Liver (tissue), 9 donors: ENCODE results near the gene TGM4. TPM values are rescaled to one million over a fixed set of nuclear protein-coding genes. Genes with fewer than 3 reads are reported as not detected.

Experiments used
- DNase-seq: peaks from one replicate; pipeline ENCODE4 v3.0.0-alpha.2; 2017; ENCODE audit warnings: low spot score
- H3K27ac ChIP-seq, 2 donors: one replicate each; pipeline ENCODE4 v1.7.0; 2013; ENCODE audit warnings: inconsistent platforms in 2 of 2, low read length in 2 of 2, control low read depth in 1 of 2, low read depth in 1 of 2, mild to moderate bottlenecking in 1 of 2
- H3K27me3 ChIP-seq, 4 donors: one replicate each; pipeline versions ENCODE4 v1.6.1 to v1.7.0; 2013; ENCODE audit warnings: low read length in 3 of 4, inconsistent platforms in 1 of 4, mild to moderate bottlenecking in 1 of 4, moderate library complexity in 1 of 4; ENCODE audit not compliant: control insufficient read depth in 4 of 4, insufficient read depth in 4 of 4
- H3K36me3 ChIP-seq, 4 donors: one replicate each; pipeline versions ENCODE4 v1.6.1 to v1.7.0; 2013; ENCODE audit warnings: low read length in 3 of 4, mild to moderate bottlenecking in 3 of 4, low read depth in 1 of 4, moderate library complexity in 1 of 4; ENCODE audit not compliant: control insufficient read depth in 4 of 4, insufficient read depth in 3 of 4
- H3K4me1 ChIP-seq, 4 donors: one replicate each; pipeline versions ENCODE4 v1.6.1 to v1.7.0; 2013; ENCODE audit warnings: low read length in 3 of 4, mild to moderate bottlenecking in 3 of 4, moderate library complexity in 1 of 4; ENCODE audit not compliant: control insufficient read depth in 4 of 4, insufficient read depth in 4 of 4
- H3K4me3 ChIP-seq, 3 donors: one replicate each; pipeline versions ENCODE4 v1.6.1 to v1.7.0; 2013; ENCODE audit warnings: low read length in 3 of 3, control low read depth in 1 of 3, low read depth in 1 of 3, mild to moderate bottlenecking in 1 of 3
- H3K9ac ChIP-seq, 2 donors: one replicate each; pipeline ENCODE4 v1.7.0; 2013; ENCODE audit warnings: low read length in 2 of 2, mild to moderate bottlenecking in 2 of 2, moderate library complexity in 2 of 2, control low read depth in 1 of 2, low read depth in 1 of 2
- H3K9me3 ChIP-seq, 4 donors: one replicate each; pipeline versions ENCODE4 v1.6.1 to v1.7.0; 2013; ENCODE audit warnings: low read length in 3 of 4; ENCODE audit not compliant: control insufficient read depth in 4 of 4
- ATF3 ChIP-seq: IDR thresholded peaks from 2 replicates; pipeline ENCODE4 v1.6.1; 2016; ENCODE audit warnings: antibody characterized with exemption
- CTCF ChIP-seq: fragments of 150-350 bp; IDR thresholded peaks from 2 replicates; pipeline ENCODE4 v1.5.1; 2017; ENCODE audit warnings: improper control_type of control experiment, low read depth, low read length; ENCODE audit not compliant: missing input control
- EGR1 ChIP-seq, 2 donors: IDR thresholded peaks; 2 replicates each; pipeline ENCODE4 v1.6.1; 2016 to 2018; ENCODE audit warnings: antibody characterized with exemption in 2 of 2, low read depth in 2 of 2
- FOXA1 ChIP-seq: IDR thresholded peaks from 2 replicates; pipeline ENCODE4 v1.6.1; 2016; ENCODE audit warnings: antibody characterized with exemption
- FOXA2 ChIP-seq: IDR thresholded peaks from 2 replicates; pipeline ENCODE4 v1.6.1; 2016; ENCODE audit warnings: antibody characterized with exemption
- GABPA ChIP-seq, 2 donors: IDR thresholded peaks in 1 of 2; conservative IDR thresholded peaks in 1 of 2; 2 replicates each; pipeline ENCODE4 v1.6.1; 2016; ENCODE audit warnings: antibody characterized with exemption in 2 of 2, mild to moderate bottlenecking in 1 of 2, moderate library complexity in 1 of 2
- HNF4A ChIP-seq, 2 donors: conservative IDR thresholded peaks; 2 replicates each; pipeline ENCODE4 v1.6.1; 2016; ENCODE audit warnings: antibody characterized with exemption in 2 of 2, mild to moderate bottlenecking in 2 of 2
- HNF4G ChIP-seq: IDR thresholded peaks from 2 replicates; pipeline ENCODE4 v1.6.1; 2016; ENCODE audit warnings: antibody characterized with exemption
- JUND ChIP-seq, 2 donors: IDR thresholded peaks; 2 replicates each; pipeline ENCODE4 v1.6.1; 2016; ENCODE audit warnings: antibody characterized with exemption in 2 of 2
- MAX ChIP-seq: IDR thresholded peaks from 2 replicates; pipeline ENCODE4 v1.6.1; 2016; ENCODE audit warnings: antibody characterized with exemption
- NR2F2 ChIP-seq: IDR thresholded peaks from 2 replicates; pipeline ENCODE4 v1.6.1; 2016; ENCODE audit warnings: antibody characterized with exemption
- REST ChIP-seq: IDR thresholded peaks from 2 replicates; pipeline ENCODE4 v1.6.1; 2016; ENCODE audit warnings: antibody characterized with exemption, mild to moderate bottlenecking
- RXRA ChIP-seq, 2 donors: IDR thresholded peaks; 2 replicates each; pipeline ENCODE4 v1.6.1; 2017 to 2018; ENCODE audit warnings: antibody characterized with exemption in 2 of 2, mild to moderate bottlenecking in 1 of 2
- TAF1 ChIP-seq: conservative IDR thresholded peaks from 2 replicates; pipeline ENCODE4 v1.6.1; 2016; ENCODE audit warnings: antibody characterized with exemption, mild to moderate bottlenecking
- YY1 ChIP-seq: IDR thresholded peaks from 2 replicates; pipeline ENCODE4 v1.6.1; 2016; ENCODE audit warnings: antibody characterized with exemption, mild to moderate bottlenecking
- WGBS: extraction: QIAGEN DNeasy Blood & Tissue Kit; methylation state at CpG from one replicate; pipeline ENCODE4 v1.1.7; 2013; 5-methylcytosine and 5-hydroxymethylcytosine counted together
- polyA plus RNA-seq, 2 donors: library from polyadenylated mRNA; stranded (reverse) in 1 of 2; unstranded in 1 of 2; fragments of 200-250 nt in 1 of 2; fragments of >200 nt in 1 of 2; fragmentation: Nextera tagmentation in 1 of 2; extraction: Ambion mirVana in 1 of 2; gene quantifications; one replicate each; pipeline versions ENCODE4 v1.2.1 to v1.2.3, GENCODE V29; 2013 to 2015
- total RNA-seq, 2 donors: library from RNA; depleted of rRNA; stranded (reverse); fragments of >200 nt; gene quantifications; one replicate each; pipeline ENCODE4 v1.2.3, GENCODE V29; 2014
- TF ChIP-seq, protein P1 (sequence below): IDR thresholded peaks from 2 replicates; pipeline ENCODE4 v1.6.1; 2016; ENCODE audit warnings: antibody characterized with exemption
- donor health status: healthy.
- donor health status: healthy.
- donor health status: healthy.
- donor health status: healthy.
- donor health status: healthy.

TGM4 gene
- total and polyA plus RNA-seq, 4 donors, result not detected

DNA sequence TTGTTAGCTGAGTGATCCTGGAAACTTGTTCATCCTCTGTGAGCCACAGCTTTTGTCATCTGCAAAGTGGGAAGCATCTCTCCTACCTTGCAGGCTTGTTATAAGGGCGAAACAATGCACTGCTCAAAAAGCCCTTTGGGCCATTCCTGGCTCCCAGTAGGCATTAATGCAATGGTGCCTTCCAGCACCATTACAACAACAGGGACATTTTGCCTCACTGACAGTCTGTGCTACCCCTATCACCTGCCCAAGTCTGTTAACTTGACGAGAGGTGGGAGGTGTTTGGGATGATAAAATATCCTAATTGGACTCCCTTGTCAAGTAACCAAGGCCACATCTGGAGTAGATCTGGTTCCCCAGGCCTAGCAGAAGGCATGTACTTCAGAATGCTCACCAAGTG is 57.4 kb downstream of the TGM4 start:
- Histone ChIP-seq H3K36me3 (peaks cover 10 to 45% (median 23%) of the 10 kb centered on the region in 4 donors), H3K27me3 (no peaks in the 10 kb centered on the region), H3K27ac (no peak overlapping the region), H3K4me3 (no peak overlapping the region), H3K4me1 (no peaks in the 10 kb centered on the region), H3K9me3 (no peaks in the 10 kb centered on the region), H3K9ac (no peak overlapping the region)
- DNase-seq, result no peak
- TF ChIP-seq TAF1, result no peak
- no peak for TF ChIP-seq RXRA (IDR thresholded peaks at IDR 0.05)
- TF ChIP-seq GABPA (IDR thresholded peaks at IDR 0.05 in 1 of 2, conservative IDR thresholded peaks at IDR 0.05 in 1 of 2), result no peak
- TF ChIP-seq HNF4A (conservative IDR thresholded peaks at IDR 0.05), result no peak
- WGBS, result 94% methylated on average over 2 of the region's 2 CpGs

- no peak overlapping the region for H3K9ac ChIP-seq
- WGBS, result 88% methylated on average over 2 of the region's 2 CpGs
- H3K4me1 ChIP-seq, result no peaks in the 10 kb centered on the region
- peaks cover 9 to 40% (median 23%) of the 10 kb centered on the region in 4 donors for H3K36me3 ChIP-seq
- no peak overlapping the region for H3K27ac ChIP-seq
- TF ChIP-seq RXRA (IDR thresholded peaks at IDR 0.05), result no peak
- TF ChIP-seq EGR1 (IDR thresholded peaks at IDR 0.05; ENCODE audit: low read depth in 2 of 2), result no peak
- TF ChIP-seq YY1, result no peak
- no peak for TF ChIP-seq GABPA (IDR thresholded peaks at IDR 0.05 in 1 of 2, conservative IDR thresholded peaks at IDR 0.05 in 1 of 2)
- no peak for TF ChIP-seq REST
- no peak for TF ChIP-seq CTCF
- TF ChIP-seq HNF4G, result no peak
- no peak for TF ChIP-seq FOXA1
- TF ChIP-seq, protein P1, sequence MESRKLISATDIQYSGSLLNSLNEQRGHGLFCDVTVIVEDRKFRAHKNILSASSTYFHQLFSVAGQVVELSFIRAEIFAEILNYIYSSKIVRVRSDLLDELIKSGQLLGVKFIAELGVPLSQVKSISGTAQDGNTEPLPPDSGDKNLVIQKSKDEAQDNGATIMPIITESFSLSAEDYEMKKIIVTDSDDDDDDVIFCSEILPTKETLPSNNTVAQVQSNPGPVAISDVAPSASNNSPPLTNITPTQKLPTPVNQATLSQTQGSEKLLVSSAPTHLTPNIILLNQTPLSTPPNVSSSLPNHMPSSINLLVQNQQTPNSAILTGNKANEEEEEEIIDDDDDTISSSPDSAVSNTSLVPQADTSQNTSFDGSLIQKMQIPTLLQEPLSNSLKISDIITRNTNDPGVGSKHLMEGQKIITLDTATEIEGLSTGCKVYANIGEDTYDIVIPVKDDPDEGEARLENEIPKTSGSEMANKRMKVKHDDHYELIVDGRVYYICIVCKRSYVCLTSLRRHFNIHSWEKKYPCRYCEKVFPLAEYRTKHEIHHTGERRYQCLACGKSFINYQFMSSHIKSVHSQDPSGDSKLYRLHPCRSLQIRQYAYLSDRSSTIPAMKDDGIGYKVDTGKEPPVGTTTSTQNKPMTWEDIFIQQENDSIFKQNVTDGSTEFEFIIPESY, result no peak
- TF ChIP-seq FOXA2, result no peak
- no peak for TF ChIP-seq JUND (IDR thresholded peaks at IDR 0.05)
- no peak for TF ChIP-seq ATF3
- TF ChIP-seq TAF1, result no peak
- no peak for TF ChIP-seq MAX
- no peak for TF ChIP-seq NR2F2
- H3K27me3 ChIP-seq, result no peaks in the 10 kb centered on the region
- no peak for DNase-seq
- H3K4me3 ChIP-seq, result no peak overlapping the region
- no peaks in the 10 kb centered on the region for H3K9me3 ChIP-seq
Measured at GRCh38 chr3:44932271-44932670, 57.9 kb downstream of the TGM4 start.
